SK-N-MC (cell line): Measurements from ENCODE around the gene BACH2.

Experiments
- DNase-seq: peaks from one replicate; pipeline ENCODE4 v3.0.0-alpha.2; 2011; ENCODE audit warnings: low read depth, low spot score
- H3K27ac ChIP-seq: fragments of 200-600 bp; sonication (generic); 2 replicates; pipeline ENCODE4 v1.5.1; 2016; ENCODE audit warnings: mixed run types
- H3K36me3 ChIP-seq: fragments of 200-600 bp; sonication (generic); 2 replicates; pipeline ENCODE4 v1.6.1; 2017; ENCODE audit warnings: antibody characterized with exemption, low read length, mixed read lengths; ENCODE audit not compliant: insufficient read depth
- H3K4me3 ChIP-seq: fragments of 200-600 bp; sonication (generic); 2 replicates; pipeline ENCODE4 v1.5.1; 2016
- H3K9ac ChIP-seq: fragments of 200-600 bp; sonication (generic); 2 replicates; pipeline ENCODE4 v1.8.0; 2017; ENCODE audit warnings: mixed run types, mixed read lengths; ENCODE audit not compliant: insufficient read length
- H3K9me3 ChIP-seq: fragments of 200-600 bp; sonication (generic); 2 replicates; pipeline ENCODE4 v1.6.1; 2017; ENCODE audit warnings: low read depth, mild to moderate bottlenecking, antibody characterized with exemption, low read length, moderate library complexity, mixed read lengths
- EZH2 ChIP-seq: fragments of 200-600 bp; sonication (generic); IDR thresholded peaks from one replicate; pipeline ENCODE4 v1.6.1; 2017; ENCODE audit warnings: antibody characterized with exemption
- FOXP2 ChIP-seq: optimal IDR thresholded peaks from 2 replicates; pipeline ENCODE3; 2011; ENCODE audit warnings: mild to moderate bottlenecking, moderate library complexity; ENCODE audit not compliant: insufficient read depth; ENCODE audit errors: extremely low read length, control extremely low read depth
- POLR2AphosphoS5 ChIP-seq: IDR thresholded peaks from 2 replicates; pipeline ENCODE4 v1.6.1; 2012; ENCODE audit warnings: mild to moderate bottlenecking, low read depth, low read length, borderline replicate concordance

Gene BACH2

GRCh38 chr6:90247262-90247661 lies 49.4 kb downstream of the BACH2 start:
- H3K9ac ChIP-seq: no peak overlapping the region
- DNase-seq: no peak
- TF ChIP-seq POLR2AphosphoS5 (no peak), FOXP2 (no peak), EZH2 (no peak)
- H3K27ac ChIP-seq: no peak overlapping the region
- H3K9me3 ChIP-seq: no peaks in the 10 kb centered on the region
- H3K4me3 ChIP-seq: no peak overlapping the region
- no peaks in the 10 kb centered on the region for H3K36me3 ChIP-seq

- Histone ChIP-seq H3K4me3 (no peak overlapping the region), H3K36me3 (no peaks in the 10 kb centered on the region), H3K9me3 (no peaks in the 10 kb centered on the region), H3K27ac (no peak overlapping the region), H3K9ac (no peak overlapping the region)
- TF ChIP-seq FOXP2: no peak
- TF ChIP-seq POLR2AphosphoS5: no peak
- no peak for TF ChIP-seq EZH2
- no peak for DNase-seq
These were observed 55.3 kb downstream of the BACH2 start for GRCh38 chr6:90241229-90241880.

- Histone ChIP-seq H3K36me3 (no peaks in the 10 kb centered on the region), H3K9ac (no peak overlapping the region), H3K27ac (no peak overlapping the region), H3K4me3 (no peak overlapping the region), H3K9me3 (no peaks in the 10 kb centered on the region)
- DNase-seq: no peak
- TF ChIP-seq FOXP2: no peak
- no peak for TF ChIP-seq EZH2
- no peak for TF ChIP-seq POLR2AphosphoS5
These were observed 58.0 kb downstream of the BACH2 start for GRCh38 chr6:90238496-90239266.

- no peak overlapping the region for H3K9ac ChIP-seq
- no peak for DNase-seq
- H3K36me3 ChIP-seq: no peaks in the 10 kb centered on the region
- H3K9me3 ChIP-seq: no peaks in the 10 kb centered on the region
- no peak overlapping the region for H3K27ac ChIP-seq
- no peak for TF ChIP-seq POLR2AphosphoS5
- no peak for TF ChIP-seq FOXP2
- TF ChIP-seq EZH2: no peak
- H3K4me3 ChIP-seq: no peak overlapping the region
These were observed 59.2 kb downstream of the BACH2 start for GRCh38 chr6:90237350-90237990.

- Histone ChIP-seq H3K9me3 (no peaks in the 10 kb centered on the region), H3K36me3 (no peaks in the 10 kb centered on the region), H3K27ac (no peak overlapping the region), H3K9ac (no peak overlapping the region), H3K4me3 (no peak overlapping the region)
- TF ChIP-seq EZH2: no peak
- TF ChIP-seq POLR2AphosphoS5: no peak
- no peak for TF ChIP-seq FOXP2
- no peak for DNase-seq
These were observed 62.6 kb downstream of the BACH2 start for GRCh38 chr6:90233994-90234393.

- no peak for DNase-seq
- H3K9ac ChIP-seq: no peak overlapping the region
- no peaks in the 10 kb centered on the region for H3K9me3 ChIP-seq
- no peak overlapping the region for H3K27ac ChIP-seq
- H3K36me3 ChIP-seq: no peaks in the 10 kb centered on the region
- no peak overlapping the region for H3K4me3 ChIP-seq
- no peak for TF ChIP-seq POLR2AphosphoS5
- no peak for TF ChIP-seq EZH2
- TF ChIP-seq FOXP2: no peak
These were observed 63.4 kb downstream of the BACH2 start for GRCh38 chr6:90233213-90233612.

GRCh38 chr6:90231798-90232197 lies 64.8 kb downstream of the BACH2 start:
- no peaks in the 10 kb centered on the region for H3K36me3 ChIP-seq
- no peak overlapping the region for H3K9ac ChIP-seq
- DNase-seq: no peak
- H3K27ac ChIP-seq: no peak overlapping the region
- no peaks in the 10 kb centered on the region for H3K9me3 ChIP-seq
- H3K4me3 ChIP-seq: no peak overlapping the region
- TF ChIP-seq EZH2: no peak
- no peak for TF ChIP-seq FOXP2
- TF ChIP-seq POLR2AphosphoS5: no peak

- no peak overlapping the region for H3K27ac ChIP-seq
- H3K9ac ChIP-seq: no peak overlapping the region
- H3K9me3 ChIP-seq: no peaks in the 10 kb centered on the region
- no peaks in the 10 kb centered on the region for H3K36me3 ChIP-seq
- no peak for TF ChIP-seq FOXP2
- TF ChIP-seq EZH2: no peak
- no peak for TF ChIP-seq POLR2AphosphoS5
- H3K4me3 ChIP-seq: no peak overlapping the region
- DNase-seq: no peak
These were observed 65.3 kb downstream of the BACH2 start for GRCh38 chr6:90231308-90231707.

- no peak for DNase-seq
- no peaks in the 10 kb centered on the region for H3K36me3 ChIP-seq
- TF ChIP-seq EZH2 (no peak), POLR2AphosphoS5 (no peak), FOXP2 (no peak)
- H3K9me3 ChIP-seq: no peaks in the 10 kb centered on the region
- no peak overlapping the region for H3K4me3 ChIP-seq
- no peak overlapping the region for H3K27ac ChIP-seq
- no peak overlapping the region for H3K9ac ChIP-seq
These were observed 66.0 kb downstream of the BACH2 start for GRCh38 chr6:90230548-90231215.
